GM13977 (cell line): Measurements from ENCODE around the gene CCL5.

ENCODE experiments used
- DNase-seq: peaks from one replicate; pipeline ENCODE4 v3.0.0; 2012; ENCODE audit warnings: low spot score
- CTCF ChIP-seq: IDR thresholded peaks from 2 replicates; pipeline ENCODE4 v1.5.1; 2012; ENCODE audit warnings: mild to moderate bottlenecking, control low read depth; ENCODE audit not compliant: insufficient read depth; ENCODE audit errors: extremely low read depth, missing control alignments
- in situ Hi-C: fragments of 300-500 bp; cut with MboI; formaldehyde crosslinking; loops from one replicate; pipeline ENCODE4 v1.12.0; 2022; ENCODE audit warnings: low sequenced_read_pairs, low pct_unique_long_range_greater_than_20kb, mixed read lengths, inconsistent platforms; ENCODE audit not compliant: unreplicated experiment

The CCL5 gene

GRCh38 chr17:35915153-35915964, 35.2 kb upstream of the CCL5 start:
- no peak for DNase-seq
- in situ Hi-C loops = no loop called here
- TF ChIP-seq CTCF = no peak

- no peak for TF ChIP-seq CTCF
- in situ Hi-C loops = no loop called here
- no peak for DNase-seq
These were observed 34.2 kb upstream of the CCL5 start for GRCh38 chr17:35914354-35914753.

- no peak for DNase-seq
- in situ Hi-C loops = no loop called here
- no peak for TF ChIP-seq CTCF
These were observed 33.4 kb upstream of the CCL5 start for GRCh38 chr17:35913609-35914008.

DNA sequence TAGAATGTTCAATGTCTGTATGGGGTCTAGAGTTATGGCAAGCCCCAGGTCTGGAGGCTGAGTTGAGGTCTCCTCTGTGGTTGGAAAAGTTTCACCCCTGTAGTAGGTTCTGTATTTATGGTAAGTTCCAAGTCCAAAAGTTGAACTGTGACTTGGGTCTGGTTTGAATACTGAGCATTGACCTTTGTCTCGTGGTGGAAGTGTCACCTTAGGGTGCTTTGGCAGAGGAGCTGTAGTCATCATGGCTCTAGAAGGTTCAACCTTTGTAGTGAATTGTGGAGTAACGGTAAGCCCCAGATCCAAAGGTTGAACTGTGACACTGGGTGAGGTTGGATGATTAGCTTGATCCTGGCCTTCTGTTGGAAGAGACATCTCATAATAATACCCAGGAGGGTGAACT, 32.8 kb upstream of the CCL5 start:
- DNase-seq = no peak
- in situ Hi-C loops = no loop called here
- no peak for TF ChIP-seq CTCF

DNA sequence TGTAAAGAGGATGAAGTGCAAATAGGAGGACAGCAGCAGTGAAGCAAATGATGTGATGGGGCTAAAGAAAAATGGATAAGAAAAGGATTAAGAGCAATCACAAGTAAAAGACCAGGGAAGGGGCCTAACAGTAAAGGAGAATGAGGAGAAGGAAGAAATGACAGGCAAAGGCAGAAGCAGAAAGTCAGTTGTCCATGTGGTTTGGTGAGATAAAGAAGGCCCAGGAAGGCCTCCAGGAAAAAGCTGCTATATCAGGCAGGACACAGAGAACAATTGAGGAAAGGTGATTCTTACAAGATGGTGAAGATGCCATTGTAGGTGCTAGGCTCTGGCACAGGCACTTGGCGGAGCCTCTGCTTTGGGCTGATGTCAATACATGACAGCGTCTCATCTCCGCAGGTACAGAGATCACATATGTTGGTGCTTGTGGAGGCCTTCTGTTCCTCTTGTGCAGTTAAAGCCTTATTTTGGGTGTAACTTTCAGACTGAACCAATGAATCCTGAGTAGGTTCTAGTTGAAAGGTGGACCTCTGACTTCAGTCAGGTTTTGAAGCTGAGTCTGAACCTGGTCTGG, 32.3 kb upstream of the CCL5 start:
- no peak for TF ChIP-seq CTCF
- in situ Hi-C loops = no loop called here
- DNase-seq = no peak

DNA sequence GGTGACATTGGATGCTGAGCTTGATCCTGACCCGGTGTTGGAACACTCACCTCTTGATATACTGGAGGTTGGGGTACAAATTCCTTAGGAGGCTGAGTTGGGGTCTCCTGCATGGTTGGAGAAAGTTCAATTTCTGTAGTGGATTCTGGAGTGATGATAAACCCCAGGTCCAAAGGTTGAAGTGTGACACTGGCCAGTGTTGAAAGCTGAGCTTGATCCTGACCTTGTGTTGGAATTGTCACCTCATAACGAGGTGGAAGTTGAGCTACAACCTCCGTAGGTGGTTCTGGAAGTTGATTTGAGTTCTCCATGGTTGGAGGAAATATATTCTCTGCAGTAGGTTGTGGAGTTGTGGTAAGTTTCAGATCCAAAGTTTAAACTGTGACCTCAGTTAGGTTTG, 29.2 kb upstream of the CCL5 start:
- no peak for TF ChIP-seq CTCF
- no peak for DNase-seq
- in situ Hi-C loops = no loop called here
